HEK293T (cell line): ENCODE results near the gene WDR38.

ENCODE experiments used
- ARNT ChIP-seq: fragments of 450-650 bp; IDR thresholded peaks from 2 replicates; pipeline ENCODE4 v1.6.1; 2017; ENCODE audit warnings: mild to moderate bottlenecking
- BHLHE40 ChIP-seq: fragments of 450-650 bp; IDR thresholded peaks from 2 replicates; pipeline ENCODE4 v1.6.1; 2016; ENCODE audit warnings: mild to moderate bottlenecking, moderate library complexity, borderline replicate concordance
- CTBP1 ChIP-seq: fragments of 450-650 bp; IDR thresholded peaks from 2 replicates; pipeline ENCODE4 v1.6.1; 2016; ENCODE audit warnings: borderline replicate concordance
- ELF4 ChIP-seq: fragments of 450-650 bp; IDR thresholded peaks from 2 replicates; pipeline ENCODE4 v1.6.1; 2017; ENCODE audit warnings: antibody characterized with exemption
- FOXA1 ChIP-seq: fragments of 450-650 bp; IDR thresholded peaks from 2 replicates; pipeline ENCODE4 v1.6.1; 2016; ENCODE audit warnings: mild to moderate bottlenecking
- FOXK2 ChIP-seq: fragments of 450-650 bp; IDR thresholded peaks from 2 replicates; pipeline ENCODE4 v1.6.1; 2016; ENCODE audit warnings: mild to moderate bottlenecking
- FOXM1 ChIP-seq: fragments of 450-650 bp; IDR thresholded peaks from 2 replicates; pipeline ENCODE4 v1.6.1; 2017; ENCODE audit warnings: mild to moderate bottlenecking, borderline replicate concordance
- HDGF ChIP-seq: fragments of 450-650 bp; IDR thresholded peaks from 2 replicates; pipeline ENCODE4 v1.6.1; 2017; ENCODE audit warnings: antibody characterized with exemption, borderline replicate concordance
- NFRKB ChIP-seq: fragments of 450-650 bp; IDR thresholded peaks from 2 replicates; pipeline ENCODE4 v1.6.1; 2016; ENCODE audit warnings: mild to moderate bottlenecking, moderate library complexity
- SP1 ChIP-seq: fragments of 450-650 bp; IDR thresholded peaks from 2 replicates; pipeline ENCODE4 v1.6.1; 2017
- SUZ12 ChIP-seq: fragments of 450-650 bp; IDR thresholded peaks from 2 replicates; pipeline ENCODE4 v1.6.1; 2016; ENCODE audit warnings: mild to moderate bottlenecking
- TARDBP ChIP-seq: fragments of 450-650 bp; IDR thresholded peaks from 2 replicates; pipeline ENCODE4 v1.6.1; 2016
- ZNF384 ChIP-seq: fragments of 450-650 bp; IDR thresholded peaks from 2 replicates; pipeline ENCODE4 v1.6.1; 2016
- TF ChIP-seq, protein P1 (sequence below): fragments of 450-650 bp; IDR thresholded peaks from 2 replicates; pipeline ENCODE4 v1.6.1; 2016

- TF ChIP-seq NFRKB (no peak), BHLHE40 (no peak), ARNT (no peak), SP1 (no peak), FOXK2 (no peak), FOXA1 (no peak), FOXM1 (no peak), CTBP1 (no peak), ZNF384 (no peak), TARDBP (no peak), SUZ12 (no peak), HDGF (no peak), ELF4 (no peak)
- TF ChIP-seq, protein P1, sequence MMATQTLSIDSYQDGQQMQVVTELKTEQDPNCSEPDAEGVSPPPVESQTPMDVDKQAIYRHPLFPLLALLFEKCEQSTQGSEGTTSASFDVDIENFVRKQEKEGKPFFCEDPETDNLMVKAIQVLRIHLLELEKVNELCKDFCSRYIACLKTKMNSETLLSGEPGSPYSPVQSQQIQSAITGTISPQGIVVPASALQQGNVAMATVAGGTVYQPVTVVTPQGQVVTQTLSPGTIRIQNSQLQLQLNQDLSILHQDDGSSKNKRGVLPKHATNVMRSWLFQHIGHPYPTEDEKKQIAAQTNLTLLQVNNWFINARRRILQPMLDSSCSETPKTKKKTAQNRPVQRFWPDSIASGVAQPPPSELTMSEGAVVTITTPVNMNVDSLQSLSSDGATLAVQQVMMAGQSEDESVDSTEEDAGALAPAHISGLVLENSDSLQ, result no peak
Observed at GRCh38 chr9:124828489-124829333, 24.5 kb upstream of the WDR38 start.
